Choroid plexus epithelial cell (primary cell): ENCODE measurements around the gene MYLK4.
A peak's percentile ranks its signal among the peaks of the same experiment; 100 is the strongest.

Source experiments
- DNase-seq: peaks from one replicate; pipeline ENCODE4 v3.0.0-alpha.2; 2010; ENCODE audit warnings: low read depth
- H3K4me3 ChIP-seq: 2 replicates; pipeline ENCODE4 v1.5.1; 2011; ENCODE audit warnings: low read depth, mild to moderate bottlenecking, control low read depth, low read length, moderate library complexity
- TF ChIP-seq, protein P1 (sequence below): conservative IDR thresholded peaks from 2 replicates; pipeline ENCODE4 v1.5.1; 2011; ENCODE audit warnings: low read depth, mild to moderate bottlenecking, control low read depth, inconsistent platforms, low read length, moderate library complexity

Gene MYLK4

DNA sequence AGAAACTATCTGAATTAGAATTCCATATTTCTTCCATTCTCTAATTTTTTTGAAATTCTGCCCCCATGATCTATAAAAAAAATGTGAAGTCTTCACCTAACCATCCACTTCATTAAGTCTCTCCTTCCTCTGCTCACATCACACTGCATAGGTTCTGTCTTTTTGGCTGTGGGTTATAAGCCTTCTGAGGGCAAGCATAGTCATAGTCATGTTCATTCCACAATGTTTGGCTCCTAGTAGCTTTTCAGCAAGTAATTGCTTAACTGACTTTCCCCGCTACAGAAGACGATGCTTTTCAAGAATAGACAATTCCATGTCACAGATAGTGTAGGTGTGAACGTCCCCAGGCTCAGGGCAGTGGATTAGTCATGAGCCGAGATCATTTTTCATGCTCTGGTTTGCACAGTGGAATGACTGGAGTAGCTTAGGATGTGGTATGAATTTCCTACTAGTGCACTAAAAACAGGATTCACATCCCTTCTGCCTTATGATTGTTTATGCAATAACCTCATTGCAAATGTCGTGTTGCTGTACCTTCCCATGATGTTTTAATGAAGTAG lies 43.5 kb upstream of the MYLK4 start:
- peak; percentile 13 for DNase-seq
- TF ChIP-seq, protein P1, sequence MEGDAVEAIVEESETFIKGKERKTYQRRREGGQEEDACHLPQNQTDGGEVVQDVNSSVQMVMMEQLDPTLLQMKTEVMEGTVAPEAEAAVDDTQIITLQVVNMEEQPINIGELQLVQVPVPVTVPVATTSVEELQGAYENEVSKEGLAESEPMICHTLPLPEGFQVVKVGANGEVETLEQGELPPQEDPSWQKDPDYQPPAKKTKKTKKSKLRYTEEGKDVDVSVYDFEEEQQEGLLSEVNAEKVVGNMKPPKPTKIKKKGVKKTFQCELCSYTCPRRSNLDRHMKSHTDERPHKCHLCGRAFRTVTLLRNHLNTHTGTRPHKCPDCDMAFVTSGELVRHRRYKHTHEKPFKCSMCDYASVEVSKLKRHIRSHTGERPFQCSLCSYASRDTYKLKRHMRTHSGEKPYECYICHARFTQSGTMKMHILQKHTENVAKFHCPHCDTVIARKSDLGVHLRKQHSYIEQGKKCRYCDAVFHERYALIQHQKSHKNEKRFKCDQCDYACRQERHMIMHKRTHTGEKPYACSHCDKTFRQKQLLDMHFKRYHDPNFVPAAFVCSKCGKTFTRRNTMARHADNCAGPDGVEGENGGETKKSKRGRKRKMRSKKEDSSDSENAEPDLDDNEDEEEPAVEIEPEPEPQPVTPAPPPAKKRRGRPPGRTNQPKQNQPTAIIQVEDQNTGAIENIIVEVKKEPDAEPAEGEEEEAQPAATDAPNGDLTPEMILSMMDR: no peak
- H3K4me3 ChIP-seq: no peak overlapping the region

DNA sequence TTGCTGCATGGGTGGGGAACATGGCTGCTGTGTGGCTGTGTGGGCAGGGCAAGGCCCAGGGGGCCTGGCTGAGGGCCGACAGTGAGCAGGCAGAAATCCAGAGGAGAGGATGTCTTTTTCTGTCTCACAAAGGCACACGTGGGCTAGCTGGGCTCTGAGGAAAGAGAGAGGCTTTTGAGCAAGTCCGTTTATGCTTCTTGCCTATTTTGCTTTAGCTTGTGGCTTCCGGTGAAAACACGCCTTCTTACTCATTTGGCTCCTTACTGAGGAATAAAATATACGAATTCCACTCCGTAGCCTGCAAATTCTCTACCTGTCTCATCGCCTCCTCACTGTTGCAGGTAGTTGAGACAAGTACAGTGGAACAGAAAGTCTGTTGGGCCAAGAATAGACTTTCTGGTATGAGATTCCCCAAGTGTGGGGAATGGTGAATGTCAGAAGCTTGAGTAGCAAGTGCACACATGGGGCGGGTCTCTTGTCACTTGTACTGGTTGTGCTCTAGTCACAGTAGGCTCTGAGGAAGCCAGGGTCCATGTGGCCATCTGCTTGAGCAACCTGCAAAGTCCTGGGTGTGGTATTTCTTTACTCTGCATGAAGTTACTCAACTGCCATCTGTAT lies 42.9 kb upstream of the MYLK4 start:
- no peak overlapping the region for H3K4me3 ChIP-seq
- TF ChIP-seq, protein P1: no peak
- peak; percentile 21 for DNase-seq

GRCh38 chr6:2792330-2793110 lies 41.8 kb upstream of the MYLK4 start:
- peak; percentile 72 for DNase-seq
- TF ChIP-seq, protein P1: no peak
- no peak overlapping the region for H3K4me3 ChIP-seq

DNA sequence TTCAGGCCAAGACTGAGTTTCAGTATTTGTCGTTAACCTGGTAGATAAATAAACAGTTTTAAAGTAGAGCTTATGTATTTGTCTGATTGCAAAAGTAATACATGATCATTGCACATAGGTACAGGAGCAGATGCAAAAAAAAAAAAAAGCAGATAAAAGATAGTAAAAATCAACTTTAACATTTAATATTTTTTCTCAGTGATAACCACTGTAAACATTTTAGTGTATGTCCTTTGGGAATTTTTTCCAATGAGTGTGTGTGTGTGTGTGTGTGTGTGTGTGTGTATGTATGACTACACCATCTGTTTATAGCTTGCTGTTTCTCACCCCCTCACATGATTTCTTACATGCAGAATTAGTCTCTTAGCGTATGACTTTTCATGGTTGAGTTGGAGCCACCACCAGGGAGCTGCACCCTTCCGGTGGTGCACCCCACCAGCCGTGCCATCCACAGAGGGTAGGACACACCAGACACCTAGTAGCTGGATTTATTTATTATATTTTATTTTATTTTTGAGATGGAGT lies 40.8 kb upstream of the MYLK4 start:
- TF ChIP-seq, protein P1: no peak
- DNase-seq: peak; percentile 30
- H3K4me3 ChIP-seq: no peak overlapping the region

- TF ChIP-seq, protein P1: peak; percentile 94
- peak; percentile 96 for DNase-seq
- no peak overlapping the region for H3K4me3 ChIP-seq
Observed at GRCh38 chr6:2790588-2791449, 40.1 kb upstream of the MYLK4 start.

DNA sequence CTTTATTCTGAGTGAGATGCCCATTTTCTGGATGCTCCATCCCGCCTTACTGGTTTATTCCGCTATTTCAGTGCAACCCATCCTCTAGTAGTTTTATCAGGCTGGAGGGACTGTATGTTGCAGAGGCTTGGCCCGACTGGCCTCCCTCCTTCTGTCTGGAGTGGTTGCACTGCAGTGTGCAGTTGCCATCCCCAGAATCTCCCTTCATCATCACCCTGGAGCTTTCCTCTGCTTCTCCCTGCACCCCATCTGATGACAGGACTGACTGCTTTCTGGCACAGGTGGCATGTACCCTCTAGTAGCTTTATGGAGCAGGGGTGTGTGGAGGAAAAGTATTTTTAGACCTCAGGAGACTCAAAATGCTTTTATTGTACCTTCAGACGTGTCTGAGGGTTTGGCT lies 35.5 kb upstream of the MYLK4 start:
- no peak for DNase-seq
- TF ChIP-seq, protein P1: no peak
- no peak overlapping the region for H3K4me3 ChIP-seq
